Osteoblast (primary cell): Measurements from ENCODE around the gene EYA4. TPM values are rescaled to one million over a fixed set of nuclear protein-coding genes. Genes with fewer than 3 reads are reported as not detected.
"Not testable (repeated sequence)": the region's sequence is repeated elsewhere in the genome, so short reads cannot be mapped to it uniquely, and the experiment has no call there.

Experiments used
- DNase-seq: peaks from one replicate; pipeline ENCODE4 v3.0.0; 2011; ENCODE audit warnings: low spot score, mixed read lengths; ENCODE audit not compliant: insufficient read length; ENCODE audit errors: missing footprints
- H2AFZ ChIP-seq: 2 replicates; pipeline ENCODE4 v1.6.0; 2011; ENCODE audit warnings: mild to moderate bottlenecking, low read length
- H3K27ac ChIP-seq: 2 replicates; pipeline ENCODE4 v1.5.1; 2011; ENCODE audit warnings: mild to moderate bottlenecking, low read depth, low read length, moderate library complexity
- H3K27me3 ChIP-seq: 2 replicates; pipeline ENCODE4 v1.6.0; 2012; ENCODE audit warnings: mild to moderate bottlenecking, control low read depth, inconsistent platforms, low read length, moderate library complexity; ENCODE audit not compliant: insufficient read depth
- H3K36me3 ChIP-seq: 2 replicates; pipeline ENCODE4 v1.5.1; 2011; ENCODE audit warnings: mild to moderate bottlenecking, low read length, control low read depth, moderate library complexity; ENCODE audit not compliant: insufficient read depth
- H3K4me1 ChIP-seq: 2 replicates; pipeline ENCODE4 v1.5.1; 2011; ENCODE audit warnings: mild to moderate bottlenecking, low read length, control low read depth, moderate library complexity; ENCODE audit not compliant: insufficient read depth
- H3K4me2 ChIP-seq: 2 replicates; pipeline ENCODE4 v1.6.0; 2011; ENCODE audit warnings: mild to moderate bottlenecking, low read length; ENCODE audit not compliant: insufficient read depth
- H3K4me3 ChIP-seq: fragments of 200-600 bp; sonication (generic); 3 replicates; pipeline ENCODE4 v1.5.1; 2012; ENCODE audit warnings: mild to moderate bottlenecking, low read length, inconsistent platforms; ENCODE audit not compliant: insufficient read depth
- H3K79me2 ChIP-seq: 2 replicates; pipeline ENCODE4 v1.6.0; 2012; ENCODE audit warnings: mild to moderate bottlenecking, low read length, control low read depth, inconsistent platforms; ENCODE audit not compliant: insufficient read depth
- H3K9me3 ChIP-seq: 2 replicates; pipeline ENCODE4 v1.5.1; 2011; ENCODE audit warnings: low read depth, low read length, control low read depth
- H4K20me1 ChIP-seq: 2 replicates; pipeline ENCODE4 v1.6.0; 2012; ENCODE audit warnings: mild to moderate bottlenecking, low read length, control low read depth; ENCODE audit not compliant: insufficient read depth
- total RNA-seq: library from RNA; depleted of rRNA; stranded (reverse); fragments of >200 nt; gene quantifications from 2 replicates; pipeline ENCODE4 v1.2.3, GENCODE V29; 2012
- TF ChIP-seq, protein P1 (sequence below): IDR thresholded peaks from 2 replicates; pipeline ENCODE4 v1.5.1; 2011; ENCODE audit warnings: mild to moderate bottlenecking, low read depth, low read length, moderate library complexity; ENCODE audit errors: extremely low read depth

The EYA4 gene
- total RNA-seq, 1 donor = 35.5 TPM

DNA sequence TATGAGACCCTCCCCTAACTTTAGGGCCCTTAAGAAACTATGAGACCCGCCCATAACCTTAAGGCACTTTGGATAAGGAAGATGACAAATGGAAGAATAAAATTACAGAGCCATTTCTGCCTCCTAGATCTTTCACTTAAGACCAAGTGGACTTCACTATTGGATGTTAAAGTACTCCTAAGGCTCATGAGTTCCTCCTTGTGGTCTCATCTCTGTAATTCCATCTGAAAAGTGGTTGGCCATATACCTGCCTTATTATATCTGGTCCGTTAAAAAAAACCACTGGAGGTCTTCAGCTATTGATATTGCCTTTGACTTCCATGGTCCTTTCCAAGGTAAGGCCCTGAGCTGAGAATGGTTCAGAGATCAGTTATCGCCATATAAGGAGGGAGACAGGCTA is 310.3 kb downstream of the EYA4 start:
- Histone ChIP-seq H3K79me2 (no peaks in the 10 kb centered on the region), H4K20me1 (no peaks in the 10 kb centered on the region), H3K4me3 (no peak overlapping the region), H3K36me3 (no peaks in the 10 kb centered on the region), H2AFZ (no peak overlapping the region), H3K9me3 (no peaks in the 10 kb centered on the region), H3K4me2 (peak overlapping the region; percentile 31), H3K27me3 (no peaks in the 10 kb centered on the region), H3K27ac (peak overlapping the region; percentile 34), H3K4me1 (peaks cover 25% of the 10 kb centered on the region)
- TF ChIP-seq, protein P1, sequence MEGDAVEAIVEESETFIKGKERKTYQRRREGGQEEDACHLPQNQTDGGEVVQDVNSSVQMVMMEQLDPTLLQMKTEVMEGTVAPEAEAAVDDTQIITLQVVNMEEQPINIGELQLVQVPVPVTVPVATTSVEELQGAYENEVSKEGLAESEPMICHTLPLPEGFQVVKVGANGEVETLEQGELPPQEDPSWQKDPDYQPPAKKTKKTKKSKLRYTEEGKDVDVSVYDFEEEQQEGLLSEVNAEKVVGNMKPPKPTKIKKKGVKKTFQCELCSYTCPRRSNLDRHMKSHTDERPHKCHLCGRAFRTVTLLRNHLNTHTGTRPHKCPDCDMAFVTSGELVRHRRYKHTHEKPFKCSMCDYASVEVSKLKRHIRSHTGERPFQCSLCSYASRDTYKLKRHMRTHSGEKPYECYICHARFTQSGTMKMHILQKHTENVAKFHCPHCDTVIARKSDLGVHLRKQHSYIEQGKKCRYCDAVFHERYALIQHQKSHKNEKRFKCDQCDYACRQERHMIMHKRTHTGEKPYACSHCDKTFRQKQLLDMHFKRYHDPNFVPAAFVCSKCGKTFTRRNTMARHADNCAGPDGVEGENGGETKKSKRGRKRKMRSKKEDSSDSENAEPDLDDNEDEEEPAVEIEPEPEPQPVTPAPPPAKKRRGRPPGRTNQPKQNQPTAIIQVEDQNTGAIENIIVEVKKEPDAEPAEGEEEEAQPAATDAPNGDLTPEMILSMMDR = peak; percentile 14
- peak; percentile 18 for DNase-seq

DNA sequence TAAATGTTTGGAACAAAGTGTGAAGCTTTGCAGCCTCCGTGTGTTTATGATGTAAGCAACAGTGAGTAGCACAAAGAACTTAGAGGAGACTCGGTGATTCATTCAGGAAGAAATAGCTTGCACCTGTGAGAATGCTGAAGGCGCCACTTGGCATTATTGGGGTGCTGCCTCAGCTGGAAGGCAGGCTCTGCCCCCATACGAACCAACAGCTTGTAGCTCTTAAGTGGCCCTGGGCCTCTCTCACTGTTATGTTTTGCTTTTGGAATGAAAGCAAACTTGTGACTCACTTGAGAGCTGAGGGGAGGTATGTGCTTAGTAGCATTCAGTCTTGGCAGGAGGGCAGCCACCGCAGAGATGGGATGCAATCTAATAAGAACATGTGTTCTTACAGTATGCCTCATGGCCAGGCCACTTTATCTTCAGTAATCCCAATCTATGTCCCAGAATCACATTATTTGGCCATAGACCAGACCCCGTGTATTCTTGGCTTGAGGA is 310.7 kb downstream of the EYA4 start:
- H3K4me3 ChIP-seq = no peak overlapping the region
- no peaks in the 10 kb centered on the region for H4K20me1 ChIP-seq
- peak; percentile 82 for DNase-seq
- TF ChIP-seq, protein P1 = no peak
- no peaks in the 10 kb centered on the region for H3K9me3 ChIP-seq
- no peak overlapping the region for H2AFZ ChIP-seq
- H3K27ac ChIP-seq = peak overlapping the region; percentile 34
- peak overlapping the region; percentile 31 for H3K4me2 ChIP-seq
- no peaks in the 10 kb centered on the region for H3K79me2 ChIP-seq
- H3K27me3 ChIP-seq = no peaks in the 10 kb centered on the region
- no peaks in the 10 kb centered on the region for H3K36me3 ChIP-seq
- H3K4me1 ChIP-seq = peaks cover 25% of the 10 kb centered on the region

DNA sequence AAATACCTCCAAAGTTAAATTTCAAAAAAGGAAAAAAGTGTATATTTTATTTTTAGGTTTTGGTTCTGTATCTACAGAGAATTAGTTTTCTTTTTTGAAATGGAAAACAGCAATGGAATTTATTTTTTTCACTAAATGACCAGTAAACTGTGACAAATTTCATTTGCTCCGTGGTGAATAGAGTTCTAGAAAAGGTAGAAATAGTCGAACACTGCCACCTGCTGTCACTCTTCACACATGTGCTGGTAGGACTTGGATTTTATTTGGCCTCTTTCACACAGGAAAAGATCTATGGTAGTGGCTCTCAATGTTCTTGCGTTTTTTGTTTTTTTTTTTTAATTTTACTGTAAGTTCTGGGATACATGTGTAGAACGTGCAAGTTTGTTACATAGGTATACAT is 312.5 kb downstream of the EYA4 start:
- Histone ChIP-seq H3K27ac (no peak overlapping the region), H3K79me2 (no peaks in the 10 kb centered on the region), H3K9me3 (no peaks in the 10 kb centered on the region), H3K4me1 (peaks cover 17% of the 10 kb centered on the region), H3K27me3 (no peaks in the 10 kb centered on the region), H3K36me3 (no peaks in the 10 kb centered on the region), H3K4me2 (no peak overlapping the region), H2AFZ (no peak overlapping the region), H3K4me3 (no peak overlapping the region), H4K20me1 (no peaks in the 10 kb centered on the region)
- DNase-seq = peak; percentile 58
- TF ChIP-seq, protein P1 = peak; percentile 66

DNA sequence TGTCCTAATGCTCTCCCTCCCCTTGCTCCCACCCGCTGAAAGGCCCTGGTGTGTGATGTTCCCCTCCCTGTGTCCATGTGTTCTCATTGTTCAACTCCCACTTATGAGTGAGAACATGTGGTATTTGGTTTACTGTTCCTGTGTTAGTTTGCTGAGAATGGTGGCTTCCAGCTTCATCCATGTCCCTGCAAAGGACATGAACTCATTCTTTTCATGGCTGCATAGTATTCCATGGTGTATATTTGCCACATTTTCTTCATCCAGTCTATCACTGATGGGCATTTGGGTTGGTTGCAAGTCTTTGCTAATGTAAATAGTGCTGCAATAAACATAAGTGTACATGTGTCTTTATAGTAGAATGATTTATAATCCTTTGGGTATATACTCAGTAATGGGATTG is 313.0 kb downstream of the EYA4 start:
- peaks cover 15% of the 10 kb centered on the region for H3K4me1 ChIP-seq
- not testable (repeated sequence) for H3K36me3 ChIP-seq, H3K4me3 ChIP-seq, H4K20me1 ChIP-seq, DNase-seq, H3K27ac ChIP-seq, H3K4me2 ChIP-seq, H3K9me3 ChIP-seq, H3K79me2 ChIP-seq, H3K27me3 ChIP-seq, H2AFZ ChIP-seq
